ENCODE data around the gene PIGP.

Gene PIGP

GRCh38 chr21:37106998-37107397, 34.1 kb upstream of the PIGP start:
- TF ChIP-seq REST (IDR thresholded peaks at IDR 0.05; ENCODE audit: insufficient read depth in 1 of 2, low read depth in 2 of 2, low read length in 2 of 2) (no peak), POLR2AphosphoS5 (IDR thresholded peaks at IDR 0.05; ENCODE audit: low read depth, low read length) (no peak), FOXP2 (optimal IDR thresholded peaks at IDR 0.05; ENCODE audit: borderline replicate concordance, extremely low read depth, extremely low read length, insufficient read depth) (no peak), SIN3A (IDR thresholded peaks at IDR 0.05; ENCODE audit: borderline replicate concordance, insufficient read depth, low read length) (no peak), TAF1 (IDR thresholded peaks at IDR 0.05; ENCODE audit: borderline replicate concordance, insufficient read depth, low read length) (no peak)

- no peak for TF ChIP-seq TAF1 (IDR thresholded peaks at IDR 0.05; ENCODE audit: borderline replicate concordance, insufficient read depth, low read length)
- no peak for TF ChIP-seq REST (IDR thresholded peaks at IDR 0.05; ENCODE audit: insufficient read depth in 1 of 2, low read depth in 2 of 2, low read length in 2 of 2)
- TF ChIP-seq POLR2AphosphoS5 (IDR thresholded peaks at IDR 0.05; ENCODE audit: low read depth, low read length): no peak
- TF ChIP-seq FOXP2 (optimal IDR thresholded peaks at IDR 0.05; ENCODE audit: borderline replicate concordance, extremely low read depth, extremely low read length, insufficient read depth): no peak
- no peak for TF ChIP-seq SIN3A (IDR thresholded peaks at IDR 0.05; ENCODE audit: borderline replicate concordance, insufficient read depth, low read length)
These were observed 28.5 kb upstream of the PIGP start for GRCh38 chr21:37101384-37101783.

GRCh38 chr21:37100316-37100715, 27.4 kb upstream of the PIGP start:
- TF ChIP-seq SIN3A (IDR thresholded peaks at IDR 0.05; ENCODE audit: borderline replicate concordance, insufficient read depth, low read length): no peak
- TF ChIP-seq POLR2AphosphoS5 (IDR thresholded peaks at IDR 0.05; ENCODE audit: low read depth, low read length): no peak
- no peak for TF ChIP-seq TAF1 (IDR thresholded peaks at IDR 0.05; ENCODE audit: borderline replicate concordance, insufficient read depth, low read length)
- TF ChIP-seq FOXP2 (optimal IDR thresholded peaks at IDR 0.05; ENCODE audit: borderline replicate concordance, extremely low read depth, extremely low read length, insufficient read depth): no peak
- TF ChIP-seq REST (IDR thresholded peaks at IDR 0.05; ENCODE audit: insufficient read depth in 1 of 2, low read depth in 2 of 2, low read length in 2 of 2): no peak

- TF ChIP-seq SIN3A (IDR thresholded peaks at IDR 0.05; ENCODE audit: borderline replicate concordance, insufficient read depth, low read length) (no peak), POLR2AphosphoS5 (IDR thresholded peaks at IDR 0.05; ENCODE audit: low read depth, low read length) (no peak), TAF1 (IDR thresholded peaks at IDR 0.05; ENCODE audit: borderline replicate concordance, insufficient read depth, low read length) (no peak), REST (IDR thresholded peaks at IDR 0.05; ENCODE audit: insufficient read depth in 1 of 2, low read depth in 2 of 2, low read length in 2 of 2) (no peak), FOXP2 (optimal IDR thresholded peaks at IDR 0.05; ENCODE audit: borderline replicate concordance, extremely low read depth, extremely low read length, insufficient read depth) (no peak)
These were observed 25.9 kb upstream of the PIGP start for GRCh38 chr21:37098751-37099150.

DNA sequence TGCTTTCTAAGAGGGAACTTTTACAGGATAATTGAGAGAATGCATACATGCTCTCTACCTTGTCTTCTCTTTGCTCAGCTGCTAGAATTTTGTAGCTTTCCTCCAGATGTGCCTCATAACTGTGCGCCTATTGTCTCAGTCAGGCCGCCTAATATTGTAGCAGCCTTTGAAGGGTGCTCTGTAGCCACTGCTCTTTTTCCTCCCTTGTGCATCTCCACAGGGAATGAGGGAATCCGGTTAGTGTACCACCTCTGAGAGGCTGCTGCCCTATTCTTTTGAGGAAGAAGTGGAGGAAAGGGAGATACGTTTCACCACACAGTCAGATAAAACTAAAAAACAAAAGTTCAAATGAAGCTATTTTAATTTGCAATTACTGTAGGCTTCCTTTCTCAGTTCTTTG, 22.9 kb upstream of the PIGP start:
- TF ChIP-seq SIN3A (IDR thresholded peaks at IDR 0.05; ENCODE audit: borderline replicate concordance, insufficient read depth, low read length) (no peak), POLR2AphosphoS5 (IDR thresholded peaks at IDR 0.05; ENCODE audit: low read depth, low read length) (no peak), REST (IDR thresholded peaks at IDR 0.05; ENCODE audit: insufficient read depth in 1 of 2, low read depth in 2 of 2, low read length in 2 of 2) (no peak), FOXP2 (optimal IDR thresholded peaks at IDR 0.05; ENCODE audit: borderline replicate concordance, extremely low read depth, extremely low read length, insufficient read depth) (no peak), TAF1 (IDR thresholded peaks at IDR 0.05; ENCODE audit: borderline replicate concordance, insufficient read depth, low read length) (no peak)

Data from PFSK-1 (cell line).